Gastrocnemius medialis (tissue), 4 donors: ENCODE results near the gene CRHR1. TPM values are rescaled to one million over a fixed set of nuclear protein-coding genes. Genes with fewer than 3 reads are reported as not detected.

Experiments
- ATAC-seq, 2 donors: fragments of 150-250 bp; one replicate each; pipeline ENCODE4 v1.9.1; 2016
- DNase-seq, 2 donors: peaks; one replicate each; pipeline ENCODE4 v3.0.0-alpha.2; 2019
- H3K27ac ChIP-seq, 4 donors: fragments of 200-600 bp; sonication (generic); 1 replicate in 1 of 4; 2 replicates in 3 of 4; pipeline ENCODE4 v1.5.1; 2016 to 2018; ENCODE audit warnings: mild to moderate bottlenecking in 2 of 4, moderate library complexity in 1 of 4
- H3K27me3 ChIP-seq, 3 donors: fragments of 200-600 bp; sonication (generic) in 2 of 3; 1 replicate in 1 of 3; 2 replicates in 2 of 3; pipeline versions ENCODE4 v1.5.1 to v1.6.0; 2016 to 2019; ENCODE audit warnings: mild to moderate bottlenecking in 1 of 3, moderate library complexity in 1 of 3
- H3K36me3 ChIP-seq, 2 donors: fragments of 200-600 bp; sonication (generic) in 1 of 2; one replicate each; pipeline ENCODE4 v1.5.1; 2017 to 2018
- H3K4me1 ChIP-seq, 2 donors: fragments of 200-600 bp; sonication (generic) in 1 of 2; one replicate each; pipeline ENCODE4 v1.5.1; 2016 to 2017; ENCODE audit warnings: mild to moderate bottlenecking in 2 of 2
- H3K4me3 ChIP-seq, 4 donors: fragments of 200-600 bp; sonication (generic) in 3 of 4; 1 replicate in 1 of 4; 2 replicates in 3 of 4; pipeline ENCODE4 v1.5.1; 2016 to 2019; ENCODE audit warnings: mild to moderate bottlenecking in 2 of 4
- H3K9me3 ChIP-seq, 3 donors: fragments of 200-600 bp; sonication (generic) in 2 of 3; 1 replicate in 1 of 3; 2 replicates in 2 of 3; pipeline ENCODE4 v1.5.1; 2016 to 2019
- POLR2A ChIP-seq, 2 donors: fragments of 450-650 bp; IDR thresholded peaks; one replicate each; pipeline ENCODE4 v1.6.1; 2017; ENCODE audit warnings: antibody characterized with exemption in 2 of 2, mild to moderate bottlenecking in 2 of 2, moderate library complexity in 2 of 2
- in situ Hi-C, 4 donors: fragments of 200-750 bp; cut with MboI; loops; one replicate each; pipeline versions ENCODE4 v1.15.0 to v1.8.0; 2017; ENCODE audit warnings: low sequenced_read_pairs in 4 of 4
- intact Hi-C: fragments of 100-400 bp; cut with DNase I; formaldehyde crosslinking; loops from one replicate; pipeline ENCODE4 v1.15.1; 2023; ENCODE audit warnings: low total_unique reads
- total RNA-seq, 4 donors: library from RNA; depleted of rRNA; stranded (reverse); fragments of >200 nt; gene quantifications; one replicate each; pipeline versions ENCODE4 v1.1.0 to v1.2.3, GENCODE V29; 2016
- TF ChIP-seq, protein P1 (sequence below), 5 experiments: fragments of 450-650 bp in 3 of 5; fragments of 200-600 bp in 2 of 5; sonication (generic) in 2 of 5; IDR thresholded peaks in 4 of 5; conservative IDR thresholded peaks in 1 of 5; 1 replicate in 4 of 5; 2 replicates in 1 of 5; pipeline ENCODE4 v1.5.1; 2016 to 2019; ENCODE audit warnings: antibody characterized with exemption in 5 of 5, mild to moderate bottlenecking in 3 of 5, moderate library complexity in 3 of 5

The CRHR1 gene
- total RNA-seq, 4 donors from 2014 or later = not detected

DNA sequence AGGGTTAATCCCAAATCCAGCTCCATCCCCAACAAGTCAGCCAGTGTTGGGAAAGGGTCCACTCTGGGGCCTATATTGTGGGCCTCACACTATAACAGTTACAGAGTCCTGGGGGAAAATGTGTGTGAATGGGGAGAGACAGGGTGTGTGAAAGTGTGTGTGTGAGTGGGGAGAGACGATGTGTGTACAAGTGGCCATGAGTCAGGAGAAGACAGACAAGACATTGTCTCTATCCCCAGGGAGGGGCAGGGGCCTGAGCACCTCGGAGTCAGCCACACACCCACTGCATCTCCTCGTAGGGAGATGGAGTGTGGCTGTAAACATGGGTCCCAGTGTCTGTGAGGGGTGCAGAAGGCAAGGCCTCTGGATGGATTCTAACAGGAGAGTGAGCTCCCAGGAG is 2.9 kb downstream of the CRHR1 start:
- no peak overlapping the region for H3K27ac ChIP-seq
- H3K9me3 ChIP-seq = no peaks in the 10 kb centered on the region
- in situ Hi-C loops (no loop called here), intact Hi-C loops (no loop called here)
- TF ChIP-seq POLR2A (IDR thresholded peaks at IDR 0.05) = no peak
- TF ChIP-seq, protein P1, sequence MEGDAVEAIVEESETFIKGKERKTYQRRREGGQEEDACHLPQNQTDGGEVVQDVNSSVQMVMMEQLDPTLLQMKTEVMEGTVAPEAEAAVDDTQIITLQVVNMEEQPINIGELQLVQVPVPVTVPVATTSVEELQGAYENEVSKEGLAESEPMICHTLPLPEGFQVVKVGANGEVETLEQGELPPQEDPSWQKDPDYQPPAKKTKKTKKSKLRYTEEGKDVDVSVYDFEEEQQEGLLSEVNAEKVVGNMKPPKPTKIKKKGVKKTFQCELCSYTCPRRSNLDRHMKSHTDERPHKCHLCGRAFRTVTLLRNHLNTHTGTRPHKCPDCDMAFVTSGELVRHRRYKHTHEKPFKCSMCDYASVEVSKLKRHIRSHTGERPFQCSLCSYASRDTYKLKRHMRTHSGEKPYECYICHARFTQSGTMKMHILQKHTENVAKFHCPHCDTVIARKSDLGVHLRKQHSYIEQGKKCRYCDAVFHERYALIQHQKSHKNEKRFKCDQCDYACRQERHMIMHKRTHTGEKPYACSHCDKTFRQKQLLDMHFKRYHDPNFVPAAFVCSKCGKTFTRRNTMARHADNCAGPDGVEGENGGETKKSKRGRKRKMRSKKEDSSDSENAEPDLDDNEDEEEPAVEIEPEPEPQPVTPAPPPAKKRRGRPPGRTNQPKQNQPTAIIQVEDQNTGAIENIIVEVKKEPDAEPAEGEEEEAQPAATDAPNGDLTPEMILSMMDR (IDR thresholded peaks at IDR 0.05 in 4 of 5, conservative IDR thresholded peaks at IDR 0.05 in 1 of 5) = no peak
- no peaks in the 10 kb centered on the region for H3K36me3 ChIP-seq
- H3K4me3 ChIP-seq = no peak overlapping the region
- H3K4me1 ChIP-seq = peaks cover 9 to 19% of the 10 kb centered on the region in 2 donors
- ATAC-seq (no peak), DNase-seq (no peak)
- peaks cover 40 to 48% (median 40%) of the 10 kb centered on the region in 3 donors for H3K27me3 ChIP-seq

GRCh38 chr17:45787656-45788055 is 3.5 kb downstream of the CRHR1 start:
- DNase-seq (no peak), ATAC-seq (no peak)
- Histone ChIP-seq H3K27me3 (peaks cover 40 to 50% (median 45%) of the 10 kb centered on the region in 3 donors), H3K4me1 (peaks cover 9 to 19% of the 10 kb centered on the region in 2 donors), H3K27ac (no peak overlapping the region), H3K9me3 (no peaks in the 10 kb centered on the region), H3K36me3 (no peaks in the 10 kb centered on the region), H3K4me3 (no peak overlapping the region)
- TF ChIP-seq POLR2A (IDR thresholded peaks at IDR 0.05) = no peak
- TF ChIP-seq, protein P1 (IDR thresholded peaks at IDR 0.05 in 4 of 5, conservative IDR thresholded peaks at IDR 0.05 in 1 of 5) = no peak
- intact Hi-C loops (no loop called here), in situ Hi-C loops (no loop called here)

- in situ Hi-C loops = no loop called here
- Histone ChIP-seq H3K27me3 (peaks cover 40 to 48% (median 45%) of the 10 kb centered on the region in 3 donors), H3K36me3 (no peaks in the 10 kb centered on the region), H3K9me3 (no peaks in the 10 kb centered on the region), H3K4me3 (no peak overlapping the region), H3K4me1 (peaks cover 9 to 19% of the 10 kb centered on the region in 2 donors), H3K27ac (no peak overlapping the region)
- TF ChIP-seq POLR2A (IDR thresholded peaks at IDR 0.05) = no peak
- TF ChIP-seq, protein P1 (IDR thresholded peaks at IDR 0.05 in 4 of 5, conservative IDR thresholded peaks at IDR 0.05 in 1 of 5) = no peak
- DNase-seq (no peak), ATAC-seq (no peak)
- intact Hi-C loops = no loop called here
Measured at GRCh38 chr17:45788057-45788456, 3.9 kb downstream of the CRHR1 start.

DNA sequence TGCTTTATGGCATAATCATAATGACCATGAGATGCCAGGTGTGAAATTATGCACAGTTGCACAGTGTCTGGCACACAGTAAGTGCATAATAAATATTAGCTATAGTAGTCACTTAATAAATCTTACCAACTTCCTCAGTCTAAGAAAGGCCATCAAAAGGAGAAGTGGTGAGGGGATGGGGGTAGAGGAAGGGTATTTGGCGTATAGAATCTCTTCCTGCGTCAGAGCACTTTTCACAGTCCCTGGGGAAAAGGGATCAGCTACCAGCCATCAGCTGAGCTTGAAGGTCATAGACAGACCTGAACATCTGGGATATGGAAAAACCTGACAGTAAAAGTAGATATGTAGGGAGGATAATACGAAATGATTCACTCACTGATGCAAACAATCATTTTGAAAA is 5.8 kb downstream of the CRHR1 start:
- Histone ChIP-seq H3K27ac (no peak overlapping the region), H3K27me3 (peaks cover 28 to 41% (median 34%) of the 10 kb centered on the region in 3 donors), H3K9me3 (no peaks in the 10 kb centered on the region), H3K4me3 (no peak overlapping the region), H3K4me1 (peaks cover 4 to 5% of the 10 kb centered on the region in 2 donors), H3K36me3 (no peaks in the 10 kb centered on the region)
- TF ChIP-seq, protein P1 (IDR thresholded peaks at IDR 0.05 in 4 of 5, conservative IDR thresholded peaks at IDR 0.05 in 1 of 5) = no peak
- no peak for TF ChIP-seq POLR2A (IDR thresholded peaks at IDR 0.05)
- DNase-seq (no peak), ATAC-seq (no peak)
- intact Hi-C loops = no loop called here
- in situ Hi-C loops = no loop called here

- ATAC-seq = no peak
- no peak overlapping the region for H3K27ac ChIP-seq
- no peaks in the 10 kb centered on the region for H3K4me1 ChIP-seq
- intact Hi-C loops = no loop called here
- H3K4me3 ChIP-seq = no peak overlapping the region
- H3K36me3 ChIP-seq = no peaks in the 10 kb centered on the region
- in situ Hi-C loops = no loop called here
- no peak for TF ChIP-seq POLR2A (IDR thresholded peaks at IDR 0.05)
- TF ChIP-seq, protein P1 (IDR thresholded peaks at IDR 0.05 in 4 of 5, conservative IDR thresholded peaks at IDR 0.05 in 1 of 5) = no peak
- H3K27me3 ChIP-seq = peaks cover 23 to 36% (median 28%) of the 10 kb centered on the region in 3 donors
- H3K9me3 ChIP-seq = no peaks in the 10 kb centered on the region
- DNase-seq = no peak
Measured at GRCh38 chr17:45790296-45790922, 6.3 kb downstream of the CRHR1 start.
